WTC11 (cell line): ENCODE data around the gene PARP14. TPM values are rescaled to one million over a fixed set of nuclear protein-coding genes. Genes with fewer than 3 reads are reported as not detected.

ENCODE experiments used
- ATAC-seq: fragments of 200-7000 bp; cut with Tn5 transposase; 2 replicates; pipeline ENCODE4 v1.10.0; 2021; ENCODE audit warnings: mild to moderate bottlenecking, moderate library complexity
- CTCF ChIA-PET: fragments of 300-600 bp; sonication (Branson Sonifier 250); formaldehyde crosslinking; loops from one replicate; lab custom pipeline; 2021; ENCODE audit warnings: antibody characterized with exemption; lab: Charles Lee
- POLR2A ChIA-PET: fragments of 350-600 bp; sonication (Branson Sonifier 250); formaldehyde crosslinking; loops from one replicate; lab custom pipeline; 2021; ENCODE audit warnings: antibody characterized with exemption; lab: Charles Lee
- DNase-seq: peaks from one replicate; pipeline ENCODE4 v3.0.0; 2021; ENCODE audit warnings: low spot score
- H3K27ac Mint-ChIP-seq: 2 replicates; pipeline ENCODE4 v1.8.0; 2021; ENCODE audit warnings: mixed read lengths
- H3K27me3 Mint-ChIP-seq: 2 replicates; pipeline ENCODE4 v1.8.0; 2021; ENCODE audit warnings: low read depth, mild to moderate bottlenecking, moderate library complexity, mixed read lengths
- H3K36me3 Mint-ChIP-seq: 2 replicates; pipeline ENCODE4 v1.8.0; 2021; ENCODE audit warnings: mixed read lengths
- H3K4me1 Mint-ChIP-seq: 2 replicates; pipeline ENCODE4 v1.8.0; 2022; ENCODE audit warnings: mixed read lengths
- H3K4me3 Mint-ChIP-seq: 2 replicates; pipeline ENCODE4 v1.8.0; 2021; ENCODE audit warnings: mild to moderate bottlenecking, moderate library complexity, mixed read lengths
- H3K9me3 Mint-ChIP-seq: 2 replicates; pipeline ENCODE4 v1.8.0; 2021; ENCODE audit warnings: mixed read lengths
- ATF1 ChIP-seq: sonication (generic); formaldehyde crosslinking; IDR thresholded peaks from 2 replicates; pipeline ENCODE4 v1.8.1; 2023; ENCODE audit warnings: mild to moderate bottlenecking, moderate library complexity, missing genetic modification reagents
- CREB1 ChIP-seq: sonication (generic); formaldehyde crosslinking; IDR thresholded peaks from 2 replicates; pipeline ENCODE4 v1.8.0; 2023; ENCODE audit warnings: mild to moderate bottlenecking, missing genetic modification reagents
- CREM ChIP-seq: sonication (generic); formaldehyde crosslinking; IDR thresholded peaks from 2 replicates; pipeline ENCODE4 v1.8.1; 2022; ENCODE audit warnings: mild to moderate bottlenecking, missing genetic modification reagents, moderate library complexity
- FOXK1 ChIP-seq: sonication (generic); formaldehyde crosslinking; IDR thresholded peaks from 2 replicates; pipeline ENCODE4 v1.8.0; 2022; ENCODE audit warnings: mild to moderate bottlenecking, moderate library complexity, missing genetic modification reagents
- FOXP1 ChIP-seq: sonication (generic); formaldehyde crosslinking; IDR thresholded peaks from 2 replicates; pipeline ENCODE4 v1.8.0; 2022; ENCODE audit warnings: missing genetic modification reagents, mild to moderate bottlenecking, moderate library complexity, borderline replicate concordance
- IRF2 ChIP-seq: sonication (generic); formaldehyde crosslinking; IDR thresholded peaks from 2 replicates; pipeline ENCODE4 v1.8.0; 2022; ENCODE audit warnings: low read depth, missing genetic modification reagents, borderline replicate concordance
- NR2C2 ChIP-seq: sonication (generic); formaldehyde crosslinking; IDR thresholded peaks from 2 replicates; pipeline ENCODE4 v1.8.0; 2022; ENCODE audit warnings: mild to moderate bottlenecking, missing genetic modification reagents
- OVOL2 ChIP-seq: fragments of 250-450 bp; sonication (Bioruptor Pico); IDR thresholded peaks from 2 replicates; pipeline ENCODE4 v1.9.0; 2021; ENCODE audit warnings: mild to moderate bottlenecking, borderline replicate concordance
- SMAD4 ChIP-seq: sonication (generic); formaldehyde crosslinking; IDR thresholded peaks from 2 replicates; pipeline ENCODE4 v1.8.0; 2022; ENCODE audit warnings: mild to moderate bottlenecking, missing genetic modification reagents
- ZNF423 ChIP-seq: fragments of 250-450 bp; sonication (Bioruptor Pico); IDR thresholded peaks from 2 replicates; pipeline ENCODE4 v2.1.2; 2022; ENCODE audit warnings: mild to moderate bottlenecking, moderate library complexity
- total RNA-seq: library from RNA; stranded (reverse); gene quantifications from 3 replicates; pipeline ENCODE4 v1.2.3, GENCODE V29; 2021
- TF ChIP-seq, protein P1 (sequence below): sonication (generic); formaldehyde crosslinking; IDR thresholded peaks from 2 replicates; pipeline ENCODE4 v1.8.0; 2023; ENCODE audit warnings: missing genetic modification reagents
- TF ChIP-seq, protein P2 (sequence below): fragments of 250-450 bp; sonication (Bioruptor Pico); IDR thresholded peaks from 2 replicates; pipeline ENCODE4 v1.9.0; 2021; ENCODE audit warnings: mild to moderate bottlenecking, borderline replicate concordance
- TF ChIP-seq, protein P3 (sequence below): sonication (generic); formaldehyde crosslinking; IDR thresholded peaks from 2 replicates; pipeline ENCODE4 v1.8.0; 2022; ENCODE audit warnings: mild to moderate bottlenecking, missing genetic modification reagents
- TF ChIP-seq, protein P4 (sequence below): sonication (generic); formaldehyde crosslinking; IDR thresholded peaks from 2 replicates; pipeline ENCODE4 v1.8.0; 2022; ENCODE audit warnings: mild to moderate bottlenecking, missing genetic modification reagents
- TF ChIP-seq, protein P5 (sequence below): fragments of 250-450 bp; sonication (Bioruptor Pico); IDR thresholded peaks from 2 replicates; pipeline ENCODE4 v1.8.0; 2021; ENCODE audit warnings: mild to moderate bottlenecking
- TF ChIP-seq, protein P6 (sequence below): fragments of 250-450 bp; sonication (Bioruptor Pico); IDR thresholded peaks from 2 replicates; pipeline ENCODE4 v1.9.0; 2021; ENCODE audit warnings: moderate library complexity, mild to moderate bottlenecking, inconsistent platforms, borderline replicate concordance
- TF ChIP-seq, protein P7 (sequence below): fragments of 250-450 bp; sonication (Bioruptor Pico); IDR thresholded peaks from 2 replicates; pipeline ENCODE4 v2.1.2; 2022; ENCODE audit warnings: mild to moderate bottlenecking, moderate library complexity
- TF ChIP-seq, protein P8 (sequence below): sonication (generic); formaldehyde crosslinking; IDR thresholded peaks from 2 replicates; pipeline ENCODE4 v1.8.1; 2023; ENCODE audit warnings: mild to moderate bottlenecking, moderate library complexity, missing genetic modification reagents

Gene PARP14
- total RNA-seq, 1 experiment from 2014 or later = 15.9 TPM

DNA sequence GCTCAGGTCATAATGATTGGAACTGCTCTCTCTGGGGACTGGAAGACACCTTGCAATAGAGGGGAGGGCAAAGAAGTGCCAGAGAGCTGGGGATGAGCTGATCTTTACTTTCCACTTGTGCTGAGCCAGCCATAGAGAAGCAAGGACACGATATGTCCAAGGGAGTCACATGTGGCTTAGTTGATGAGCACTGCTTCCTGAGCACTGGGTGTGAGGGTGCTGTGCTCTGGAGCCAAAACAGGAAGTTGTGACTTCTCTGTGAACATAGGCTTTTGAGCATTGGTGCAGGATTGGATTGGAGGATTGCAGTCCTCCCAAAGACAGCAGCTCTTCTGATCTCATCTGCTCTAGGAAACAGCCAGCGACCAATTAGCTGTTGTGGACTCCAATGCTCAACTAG lies 6.7 kb downstream of the PARP14 start:
- Mint-ChIP-seq H3K27me3 (no peaks in the 10 kb centered on the region), H3K4me3 (no peak overlapping the region), H3K36me3 (peaks cover 16% of the 10 kb centered on the region), H3K27ac (no peak overlapping the region), H3K4me1 (no peaks in the 10 kb centered on the region), H3K9me3 (no peaks in the 10 kb centered on the region)
- DNase-seq (no peak), ATAC-seq (no peak)
- ChIA-PET POLR2A (no interaction called here), CTCF (interaction anchor here (1.4 kb wide), 1 partner anchor 8 kb away, joined by 5 read pairs; no protein-coding TSS in a partner anchor)
- no peak for TF ChIP-seq ZNF423
- TF ChIP-seq, protein P1, sequence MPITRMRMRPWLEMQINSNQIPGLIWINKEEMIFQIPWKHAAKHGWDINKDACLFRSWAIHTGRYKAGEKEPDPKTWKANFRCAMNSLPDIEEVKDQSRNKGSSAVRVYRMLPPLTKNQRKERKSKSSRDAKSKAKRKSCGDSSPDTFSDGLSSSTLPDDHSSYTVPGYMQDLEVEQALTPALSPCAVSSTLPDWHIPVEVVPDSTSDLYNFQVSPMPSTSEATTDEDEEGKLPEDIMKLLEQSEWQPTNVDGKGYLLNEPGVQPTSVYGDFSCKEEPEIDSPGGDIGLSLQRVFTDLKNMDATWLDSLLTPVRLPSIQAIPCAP (CRISPR knock-in tag) = no peak
- TF ChIP-seq, protein P2, sequence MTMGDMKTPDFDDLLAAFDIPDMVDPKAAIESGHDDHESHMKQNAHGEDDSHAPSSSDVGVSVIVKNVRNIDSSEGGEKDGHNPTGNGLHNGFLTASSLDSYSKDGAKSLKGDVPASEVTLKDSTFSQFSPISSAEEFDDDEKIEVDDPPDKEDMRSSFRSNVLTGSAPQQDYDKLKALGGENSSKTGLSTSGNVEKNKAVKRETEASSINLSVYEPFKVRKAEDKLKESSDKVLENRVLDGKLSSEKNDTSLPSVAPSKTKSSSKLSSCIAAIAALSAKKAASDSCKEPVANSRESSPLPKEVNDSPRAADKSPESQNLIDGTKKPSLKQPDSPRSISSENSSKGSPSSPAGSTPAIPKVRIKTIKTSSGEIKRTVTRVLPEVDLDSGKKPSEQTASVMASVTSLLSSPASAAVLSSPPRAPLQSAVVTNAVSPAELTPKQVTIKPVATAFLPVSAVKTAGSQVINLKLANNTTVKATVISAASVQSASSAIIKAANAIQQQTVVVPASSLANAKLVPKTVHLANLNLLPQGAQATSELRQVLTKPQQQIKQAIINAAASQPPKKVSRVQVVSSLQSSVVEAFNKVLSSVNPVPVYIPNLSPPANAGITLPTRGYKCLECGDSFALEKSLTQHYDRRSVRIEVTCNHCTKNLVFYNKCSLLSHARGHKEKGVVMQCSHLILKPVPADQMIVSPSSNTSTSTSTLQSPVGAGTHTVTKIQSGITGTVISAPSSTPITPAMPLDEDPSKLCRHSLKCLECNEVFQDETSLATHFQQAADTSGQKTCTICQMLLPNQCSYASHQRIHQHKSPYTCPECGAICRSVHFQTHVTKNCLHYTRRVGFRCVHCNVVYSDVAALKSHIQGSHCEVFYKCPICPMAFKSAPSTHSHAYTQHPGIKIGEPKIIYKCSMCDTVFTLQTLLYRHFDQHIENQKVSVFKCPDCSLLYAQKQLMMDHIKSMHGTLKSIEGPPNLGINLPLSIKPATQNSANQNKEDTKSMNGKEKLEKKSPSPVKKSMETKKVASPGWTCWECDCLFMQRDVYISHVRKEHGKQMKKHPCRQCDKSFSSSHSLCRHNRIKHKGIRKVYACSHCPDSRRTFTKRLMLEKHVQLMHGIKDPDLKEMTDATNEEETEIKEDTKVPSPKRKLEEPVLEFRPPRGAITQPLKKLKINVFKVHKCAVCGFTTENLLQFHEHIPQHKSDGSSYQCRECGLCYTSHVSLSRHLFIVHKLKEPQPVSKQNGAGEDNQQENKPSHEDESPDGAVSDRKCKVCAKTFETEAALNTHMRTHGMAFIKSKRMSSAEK (CRISPR knock-in tag) = no peak
- no peak for TF ChIP-seq FOXP1 (CRISPR knock-in tag)
- no peak for TF ChIP-seq NR2C2 (CRISPR knock-in tag)
- no peak for TF ChIP-seq CREB1 (CRISPR knock-in tag)
- TF ChIP-seq, protein P3, sequence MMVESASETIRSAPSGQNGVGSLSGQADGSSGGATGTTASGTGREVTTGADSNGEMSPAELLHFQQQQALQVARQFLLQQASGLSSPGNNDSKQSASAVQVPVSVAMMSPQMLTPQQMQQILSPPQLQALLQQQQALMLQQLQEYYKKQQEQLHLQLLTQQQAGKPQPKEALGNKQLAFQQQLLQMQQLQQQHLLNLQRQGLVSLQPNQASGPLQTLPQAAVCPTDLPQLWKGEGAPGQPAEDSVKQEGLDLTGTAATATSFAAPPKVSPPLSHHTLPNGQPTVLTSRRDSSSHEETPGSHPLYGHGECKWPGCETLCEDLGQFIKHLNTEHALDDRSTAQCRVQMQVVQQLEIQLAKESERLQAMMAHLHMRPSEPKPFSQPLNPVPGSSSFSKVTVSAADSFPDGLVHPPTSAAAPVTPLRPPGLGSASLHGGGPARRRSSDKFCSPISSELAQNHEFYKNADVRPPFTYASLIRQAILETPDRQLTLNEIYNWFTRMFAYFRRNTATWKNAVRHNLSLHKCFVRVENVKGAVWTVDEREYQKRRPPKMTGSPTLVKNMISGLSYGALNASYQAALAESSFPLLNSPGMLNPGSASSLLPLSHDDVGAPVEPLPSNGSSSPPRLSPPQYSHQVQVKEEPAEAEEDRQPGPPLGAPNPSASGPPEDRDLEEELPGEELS (CRISPR knock-in tag) = no peak
- no peak for TF ChIP-seq OVOL2 (CRISPR knock-in tag)
- TF ChIP-seq, protein P4, sequence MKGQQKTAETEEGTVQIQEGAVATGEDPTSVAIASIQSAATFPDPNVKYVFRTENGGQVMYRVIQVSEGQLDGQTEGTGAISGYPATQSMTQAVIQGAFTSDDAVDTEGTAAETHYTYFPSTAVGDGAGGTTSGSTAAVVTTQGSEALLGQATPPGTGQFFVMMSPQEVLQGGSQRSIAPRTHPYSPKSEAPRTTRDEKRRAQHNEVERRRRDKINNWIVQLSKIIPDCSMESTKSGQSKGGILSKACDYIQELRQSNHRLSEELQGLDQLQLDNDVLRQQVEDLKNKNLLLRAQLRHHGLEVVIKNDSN (CRISPR knock-in tag) = no peak
- no peak for TF ChIP-seq FOXK1 (CRISPR knock-in tag)
- no peak for TF ChIP-seq IRF2
- TF ChIP-seq, protein P5, sequence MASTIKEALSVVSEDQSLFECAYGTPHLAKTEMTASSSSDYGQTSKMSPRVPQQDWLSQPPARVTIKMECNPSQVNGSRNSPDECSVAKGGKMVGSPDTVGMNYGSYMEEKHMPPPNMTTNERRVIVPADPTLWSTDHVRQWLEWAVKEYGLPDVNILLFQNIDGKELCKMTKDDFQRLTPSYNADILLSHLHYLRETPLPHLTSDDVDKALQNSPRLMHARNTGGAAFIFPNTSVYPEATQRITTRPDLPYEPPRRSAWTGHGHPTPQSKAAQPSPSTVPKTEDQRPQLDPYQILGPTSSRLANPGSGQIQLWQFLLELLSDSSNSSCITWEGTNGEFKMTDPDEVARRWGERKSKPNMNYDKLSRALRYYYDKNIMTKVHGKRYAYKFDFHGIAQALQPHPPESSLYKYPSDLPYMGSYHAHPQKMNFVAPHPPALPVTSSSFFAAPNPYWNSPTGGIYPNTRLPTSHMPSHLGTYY (CRISPR knock-in tag) = no peak
- TF ChIP-seq, protein P6, sequence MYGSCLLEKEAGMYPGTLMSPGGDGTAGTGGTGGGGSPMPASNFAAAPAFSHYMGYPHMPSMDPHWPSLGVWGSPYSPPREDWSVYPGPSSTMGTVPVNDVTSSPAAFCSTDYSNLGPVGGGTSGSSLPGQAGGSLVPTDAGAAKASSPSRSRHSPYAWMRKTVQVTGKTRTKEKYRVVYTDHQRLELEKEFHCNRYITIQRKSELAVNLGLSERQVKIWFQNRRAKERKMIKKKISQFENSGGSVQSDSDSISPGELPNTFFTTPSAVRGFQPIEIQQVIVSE (CRISPR knock-in tag) = no peak

DNA sequence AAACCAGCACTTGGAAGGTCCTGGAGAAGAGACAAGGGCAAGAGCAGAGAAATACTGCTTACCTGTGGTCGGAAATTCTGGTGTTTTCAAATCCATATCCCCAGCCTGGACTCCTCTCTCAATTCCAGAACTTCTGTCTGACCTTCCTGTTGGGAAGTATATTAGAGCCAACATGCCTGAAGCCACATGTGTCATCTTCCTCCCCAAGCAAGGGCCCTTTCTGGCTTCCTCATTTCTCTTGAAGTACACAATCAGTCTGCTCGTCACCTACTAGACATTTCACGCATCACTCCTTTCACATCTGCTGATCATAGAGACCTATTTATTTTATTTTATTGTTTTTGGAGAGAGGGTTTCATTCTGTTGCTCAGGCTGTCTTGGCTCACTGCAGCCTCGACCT lies 8.4 kb downstream of the PARP14 start:
- POLR2A ChIA-PET = no interaction called here
- no peak for DNase-seq
- H3K4me3 Mint-ChIP-seq = no peak overlapping the region
- TF ChIP-seq, protein P7, sequence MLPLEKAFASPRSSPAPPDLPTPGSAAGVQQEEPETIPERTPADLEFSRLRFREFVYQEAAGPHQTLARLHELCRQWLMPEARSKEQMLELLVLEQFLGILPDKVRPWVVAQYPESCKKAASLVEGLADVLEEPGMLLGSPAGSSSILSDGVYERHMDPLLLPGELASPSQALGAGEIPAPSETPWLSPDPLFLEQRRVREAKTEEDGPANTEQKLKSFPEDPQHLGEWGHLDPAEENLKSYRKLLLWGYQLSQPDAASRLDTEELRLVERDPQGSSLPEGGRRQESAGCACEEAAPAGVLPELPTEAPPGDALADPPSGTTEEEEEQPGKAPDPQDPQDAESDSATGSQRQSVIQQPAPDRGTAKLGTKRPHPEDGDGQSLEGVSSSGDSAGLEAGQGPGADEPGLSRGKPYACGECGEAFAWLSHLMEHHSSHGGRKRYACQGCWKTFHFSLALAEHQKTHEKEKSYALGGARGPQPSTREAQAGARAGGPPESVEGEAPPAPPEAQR (CRISPR knock-in tag) = no peak
- TF ChIP-seq SMAD4 (CRISPR knock-in tag) = no peak
- no peak for TF ChIP-seq ATF1 (CRISPR knock-in tag)
- TF ChIP-seq CREB1 (CRISPR knock-in tag) = no peak
- TF ChIP-seq, protein P8, sequence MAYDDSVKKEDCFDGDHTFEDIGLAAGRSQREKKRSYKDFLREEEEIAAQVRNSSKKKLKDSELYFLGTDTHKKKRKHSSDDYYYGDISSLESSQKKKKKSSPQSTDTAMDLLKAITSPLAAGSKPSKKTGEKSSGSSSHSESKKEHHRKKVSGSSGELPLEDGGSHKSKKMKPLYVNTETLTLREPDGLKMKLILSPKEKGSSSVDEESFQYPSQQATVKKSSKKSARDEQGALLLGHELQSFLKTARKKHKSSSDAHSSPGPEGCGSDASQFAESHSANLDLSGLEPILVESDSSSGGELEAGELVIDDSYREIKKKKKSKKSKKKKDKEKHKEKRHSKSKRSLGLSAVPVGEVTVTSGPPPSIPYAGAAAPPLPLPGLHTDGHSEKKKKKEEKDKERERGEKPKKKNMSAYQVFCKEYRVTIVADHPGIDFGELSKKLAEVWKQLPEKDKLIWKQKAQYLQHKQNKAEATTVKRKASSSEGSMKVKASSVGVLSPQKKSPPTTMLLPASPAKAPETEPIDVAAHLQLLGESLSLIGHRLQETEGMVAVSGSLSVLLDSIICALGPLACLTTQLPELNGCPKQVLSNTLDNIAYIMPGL (CRISPR knock-in tag) = no peak
- no peak for TF ChIP-seq CREM (CRISPR knock-in tag)
- TF ChIP-seq, all 79 proteins: peak for 0
- H3K9me3 Mint-ChIP-seq = no peaks in the 10 kb centered on the region
- no peak for ATAC-seq
- H3K36me3 Mint-ChIP-seq = peaks cover 16% of the 10 kb centered on the region
- no peaks in the 10 kb centered on the region for H3K27me3 Mint-ChIP-seq
- H3K4me1 Mint-ChIP-seq = no peaks in the 10 kb centered on the region
- H3K27ac Mint-ChIP-seq = no peak overlapping the region
- CTCF ChIA-PET = no interaction called here
